Measurements from ENCODE around the gene KLF6. TPM values are rescaled to one million over a fixed set of nuclear protein-coding genes. Genes with fewer than 3 reads are reported as not detected.
"Not testable (repeated sequence)": the region's sequence is repeated elsewhere in the genome, so short reads cannot be mapped to it uniquely, and the experiment has no call there.

Gene KLF6
- total RNA-seq, 1 donor from 2014 or later, result 144 TPM

DNA sequence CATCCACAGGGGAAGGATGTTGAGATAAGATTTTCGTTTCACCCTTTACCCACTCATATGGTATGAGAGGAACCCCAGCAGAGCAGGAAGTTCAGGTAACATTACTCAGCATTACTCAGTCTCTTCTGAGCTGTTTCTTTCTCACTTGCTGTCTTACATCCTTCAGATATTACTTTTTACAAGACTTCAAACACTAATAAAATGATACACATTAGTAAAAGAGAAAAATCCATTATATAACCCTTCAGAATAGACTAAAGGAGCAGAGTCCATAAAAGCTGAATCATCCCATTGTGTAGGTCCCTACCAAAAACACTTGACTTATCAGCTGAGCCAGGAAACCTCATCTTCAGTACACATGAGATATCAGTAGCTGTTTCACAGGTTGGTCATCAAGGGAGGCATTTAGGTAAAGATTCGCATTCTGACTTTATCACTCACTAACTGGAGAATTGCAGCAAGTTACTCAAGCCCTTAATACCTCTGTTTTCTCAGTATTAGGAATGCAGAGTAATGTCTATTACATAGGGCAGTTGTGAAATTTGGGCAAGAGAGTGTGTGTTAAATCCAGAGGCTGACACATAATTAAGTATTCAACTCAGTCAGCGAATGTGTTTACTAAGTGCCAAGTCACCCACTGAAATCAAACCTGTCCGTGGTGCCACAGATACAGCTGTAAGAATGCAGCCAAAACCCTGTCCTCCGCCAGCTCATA, 44.7 kb downstream of the KLF6 start:
- no peak overlapping the region for H3K4me3 ChIP-seq
- no peaks in the 10 kb centered on the region for H3K9me3 ChIP-seq
- no peaks in the 10 kb centered on the region for H3K36me3 ChIP-seq
- no peak for TF ChIP-seq CTCF (IDR thresholded peaks at IDR 0.05)
- peak in 1 of 2 donors; percentile 28 for DNase-seq (ENCODE audit: low spot score in 2 of 2)
- no peaks in the 10 kb centered on the region for H3K27me3 ChIP-seq
- no peaks in the 10 kb centered on the region for H3K4me1 ChIP-seq
- intact Hi-C loops (cut with DNase I), result loop anchor here (10.0 kb wide), 1 partner anchor 276 kb away; no protein-coding TSS in a partner anchor
- no peak overlapping the region for H3K27ac ChIP-seq

- Histone ChIP-seq H3K4me1 (no peaks in the 10 kb centered on the region), H3K27me3 (no peaks in the 10 kb centered on the region), H3K4me3 (no peak overlapping the region), H3K36me3 (no peaks in the 10 kb centered on the region), H3K9me3 (no peaks in the 10 kb centered on the region), H3K27ac (no peak overlapping the region)
- intact Hi-C loops (cut with DNase I), result no loop called here
- TF ChIP-seq CTCF (IDR thresholded peaks at IDR 0.05), result no peak
- no peak for DNase-seq (ENCODE audit: low spot score in 2 of 2)
Observed at GRCh38 chr10:3738855-3739350, 46.1 kb downstream of the KLF6 start.

GRCh38 chr10:3737864-3738263, 47.1 kb downstream of the KLF6 start:
- Histone ChIP-seq H3K4me3 (no peak overlapping the region), H3K9me3 (no peaks in the 10 kb centered on the region), H3K27ac (no peak overlapping the region), H3K4me1 (no peaks in the 10 kb centered on the region), H3K36me3 (no peaks in the 10 kb centered on the region), H3K27me3 (no peaks in the 10 kb centered on the region)
- TF ChIP-seq CTCF (IDR thresholded peaks at IDR 0.05), result no peak
- intact Hi-C loops (cut with DNase I), result no loop called here
- no peak for DNase-seq (ENCODE audit: low spot score in 2 of 2)

GRCh38 chr10:3735175-3735574, 49.8 kb downstream of the KLF6 start:
- no peak for DNase-seq (ENCODE audit: low spot score in 2 of 2)
- no peaks in the 10 kb centered on the region for H3K27me3 ChIP-seq
- H3K36me3 ChIP-seq, result no peaks in the 10 kb centered on the region
- H3K9me3 ChIP-seq, result no peaks in the 10 kb centered on the region
- intact Hi-C loops (cut with DNase I), result no loop called here
- no peak overlapping the region for H3K4me3 ChIP-seq
- no peak overlapping the region for H3K27ac ChIP-seq
- TF ChIP-seq CTCF (IDR thresholded peaks at IDR 0.05), result no peak
- H3K4me1 ChIP-seq, result no peaks in the 10 kb centered on the region

GRCh38 chr10:3734111-3734510, 50.9 kb downstream of the KLF6 start:
- Histone ChIP-seq H3K36me3 (no peaks in the 10 kb centered on the region), H3K4me3 (no peak overlapping the region), H3K4me1 (no peaks in the 10 kb centered on the region), H3K27me3 (no peaks in the 10 kb centered on the region), H3K27ac (no peak overlapping the region), H3K9me3 (no peaks in the 10 kb centered on the region)
- intact Hi-C loops (cut with DNase I), result no loop called here
- DNase-seq (ENCODE audit: low spot score in 2 of 2), result no peak
- TF ChIP-seq CTCF (IDR thresholded peaks at IDR 0.05), result no peak

DNA sequence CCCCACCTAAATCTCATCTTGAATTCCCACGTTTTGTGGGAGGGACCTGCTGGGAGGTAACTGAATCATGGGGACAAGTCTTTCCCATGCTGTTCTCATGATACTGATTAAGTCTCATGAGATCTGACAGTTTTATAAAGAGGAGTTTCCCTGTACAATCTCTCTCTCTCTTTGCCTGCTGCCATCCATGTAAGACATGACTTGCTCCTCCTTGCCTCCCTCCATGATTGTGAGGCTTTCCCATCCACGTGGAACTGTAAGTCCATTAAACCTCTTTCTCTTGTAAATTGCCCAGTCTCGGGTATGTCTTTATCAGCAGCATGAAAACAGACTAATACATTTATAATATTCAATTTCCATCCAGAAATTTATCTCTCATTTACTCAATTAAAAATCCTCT, 52.8 kb downstream of the KLF6 start:
- H3K4me1 ChIP-seq; H3K9me3 ChIP-seq; DNase-seq (ENCODE audit: low spot score in 2 of 2); intact Hi-C loops (cut with DNase I); H3K36me3 ChIP-seq; H3K27me3 ChIP-seq; H3K27ac ChIP-seq; H3K4me3 ChIP-seq: not testable (repeated sequence)

Data from ascending aorta (tissue), 2 donors.